ENCODE results near the gene MRPL20.
A peak's percentile ranks its signal among the peaks of the same experiment; 100 is the strongest.
"Not testable (repeated sequence)": the region's sequence is repeated elsewhere in the genome, so short reads cannot be mapped to it uniquely, and the experiment has no call there.

MRPL20 gene

GRCh38 chr1:1406821-1407635 lies at the start of gene MRPL20:
Gene MRPL20 (minus strand): TSS chr1:1407293. CDS start chr1:1407217, 76 bp downstream.
- peak; percentile 90 to 92 for DNase-seq (ENCODE audit: low read depth in 2 of 2)

- DNase-seq (ENCODE audit: low read depth in 2 of 2): not testable (repeated sequence)
Observed at GRCh38 chr1:1456683-1457255, 49.7 kb upstream of the MRPL20 start.

GRCh38 chr1:1455934-1456333 lies 48.8 kb upstream of the MRPL20 start:
- not testable (repeated sequence) for DNase-seq (ENCODE audit: low read depth in 2 of 2)

- no peak for DNase-seq (ENCODE audit: low read depth in 2 of 2)
Observed at GRCh38 chr1:1455366-1455884, 48.3 kb upstream of the MRPL20 start.

GRCh38 chr1:1454286-1455056 lies 47.4 kb upstream of the MRPL20 start:
- not testable (repeated sequence) for DNase-seq (ENCODE audit: low read depth in 2 of 2)

GRCh38 chr1:1452882-1453281 lies 45.8 kb upstream of the MRPL20 start:
- no peak for DNase-seq (ENCODE audit: low read depth in 2 of 2)

GRCh38 chr1:1452365-1452739 lies 45.3 kb upstream of the MRPL20 start:
- not testable (repeated sequence) for DNase-seq (ENCODE audit: low read depth in 2 of 2)

GRCh38 chr1:1451696-1452364 lies 44.7 kb upstream of the MRPL20 start:
- no peak for DNase-seq (ENCODE audit: low read depth in 2 of 2)

- DNase-seq (ENCODE audit: low read depth in 2 of 2): not testable (repeated sequence)
Observed at GRCh38 chr1:1450616-1451015, 43.5 kb upstream of the MRPL20 start.

GRCh38 chr1:1449099-1449739 lies 42.1 kb upstream of the MRPL20 start, which contains the start of gene ATAD3C:
Gene ATAD3C (plus strand): TSS chr1:1449689. CDS start chr1:1450684, 995 bp downstream.
- no peak for DNase-seq (ENCODE audit: low read depth in 2 of 2)

- DNase-seq (ENCODE audit: low read depth in 2 of 2): not testable (repeated sequence)
Observed at GRCh38 chr1:1446631-1447030, 39.5 kb upstream of the MRPL20 start.

GRCh38 chr1:1442069-1442770 lies 35.1 kb upstream of the MRPL20 start:
- DNase-seq (ENCODE audit: low read depth in 2 of 2): no peak

GRCh38 chr1:1441002-1441888 lies 34.2 kb upstream of the MRPL20 start:
- DNase-seq (ENCODE audit: low read depth in 2 of 2): peak; percentile 45 to 57

- DNase-seq (ENCODE audit: low read depth in 2 of 2): no peak
Observed at GRCh38 chr1:1440262-1441001, 33.3 kb upstream of the MRPL20 start.

GRCh38 chr1:1439546-1440261 lies 32.6 kb upstream of the MRPL20 start:
- no peak for DNase-seq (ENCODE audit: low read depth in 2 of 2)

GRCh38 chr1:1438531-1439381 lies 31.7 kb upstream of the MRPL20 start:
- DNase-seq (ENCODE audit: low read depth in 2 of 2): no peak

GRCh38 chr1:1437904-1438376 lies 30.8 kb upstream of the MRPL20 start:
- DNase-seq (ENCODE audit: low read depth in 2 of 2): no peak

Measured in activated CD4-positive, alpha-beta T cell treated with anti-CD3 and anti-CD28 coated beads for 24 hours (primary cell).